Daoy (cell line): ENCODE measurements around the gene TLR5. TPM values are rescaled to one million over a fixed set of nuclear protein-coding genes. Genes with fewer than 3 reads are reported as not detected.

Experiments
- DNase-seq: peaks from one replicate; pipeline ENCODE4 v3.0.0-alpha.2; 2015; ENCODE audit warnings: low read depth
- total RNA-seq: library from RNA; depleted of rRNA; stranded (reverse); fragments of >200 nt; shearing (Covaris generic); gene quantifications from 2 replicates; pipeline ENCODE4 v1.2.3, GENCODE V29; 2014; rRNA removed

TLR5 gene
- total RNA-seq, 1 experiment from 2014 or later: 1.1 TPM

- DNase-seq: no peak
These were observed 74.0 kb downstream of the TLR5 start for GRCh38 chr1:223068900-223069665.

GRCh38 chr1:223067914-223068313 is 75.1 kb downstream of the TLR5 start:
- peak; percentile 28 for DNase-seq

DNA sequence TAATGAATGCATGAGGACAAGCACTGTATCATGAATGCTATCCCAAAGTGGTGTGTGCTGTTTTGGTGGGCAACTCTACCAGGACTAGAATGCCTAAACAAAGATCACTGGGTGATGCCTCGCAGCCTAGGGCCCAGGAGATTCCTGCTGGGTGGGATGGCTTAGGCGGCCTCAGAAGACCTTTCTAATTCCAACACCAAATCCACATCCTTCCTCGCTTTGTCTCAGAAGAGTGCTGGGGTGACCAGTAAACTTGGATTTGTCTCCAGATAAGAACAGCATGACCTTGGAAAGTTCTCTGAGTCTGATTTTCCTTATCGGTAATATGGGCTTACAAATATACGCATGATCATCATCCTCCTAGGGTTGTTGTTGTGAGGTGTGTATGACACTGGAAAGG is 76.6 kb downstream of the TLR5 start:
- DNase-seq: no peak

- DNase-seq: no peak
These were observed 80.9 kb downstream of the TLR5 start for GRCh38 chr1:223062177-223062576.

DNA sequence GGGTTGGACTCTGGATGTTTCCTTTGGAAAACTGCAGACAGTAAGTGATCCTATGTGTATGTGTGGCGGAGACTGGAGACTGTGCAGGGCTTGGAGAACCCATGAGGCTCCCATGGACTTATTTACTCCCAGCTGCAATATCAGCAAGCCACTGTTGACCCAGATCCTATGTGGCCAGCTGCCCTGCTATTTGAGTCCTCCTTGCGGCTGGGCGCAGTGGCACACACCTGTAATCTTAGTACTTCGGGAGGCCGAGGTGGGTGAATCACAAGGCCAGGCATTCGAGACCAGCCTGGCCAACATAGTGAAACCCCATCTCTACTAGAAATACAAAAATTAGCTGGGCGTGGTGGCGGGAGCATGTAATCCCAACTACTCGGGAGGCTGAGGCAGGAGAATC is 83.5 kb downstream of the TLR5 start:
- DNase-seq: no peak

Other genes starting within 250 kb of the TLR5 start
- gene SUSD4, start 220.9 kb upstream of the TLR5 start, total RNA-seq: 26.9 and 29.0 TPM in 2 replicates